AG04449 (cell line): ENCODE measurements around the gene PRCD.

Experiments used
- CTCF ChIA-PET: fragments of 350-600 bp; formaldehyde crosslinking; extraction: SDS; loops from one replicate; lab custom pipeline; 2021; ENCODE audit warnings: antibody characterized with exemption; lab: Yijun Ruan, JAX
- POLR2A ChIA-PET: fragments of 400-600, 350-600 bp; formaldehyde crosslinking; extraction: SDS; loops from one replicate; lab custom pipeline; 2020; ENCODE audit warnings: antibody characterized with exemption, inconsistent platforms; lab: Yijun Ruan, JAX
- DNase-seq: peaks from one replicate; pipeline ENCODE4 v3.0.0-alpha.2; 2010; ENCODE audit warnings: low read depth, low spot score
- H3K4me3 ChIP-seq: 2 replicates; pipeline ENCODE4 v1.5.1; 2011; ENCODE audit warnings: low read depth, mild to moderate bottlenecking, control low read depth, low read length
- CTCF ChIP-seq: IDR thresholded peaks from one replicate; pipeline ENCODE4 v1.5.1; 2011; ENCODE audit warnings: mild to moderate bottlenecking, moderate library complexity, low read length, control low read depth, inconsistent platforms; ENCODE audit not compliant: insufficient read depth; ENCODE audit errors: missing control alignments

The PRCD gene

GRCh38 chr17:76539631-76540271 lies at the start of gene PRCD:
Gene PRCD, plus strand, starts transcription at chr17:76540044. Its CDS starts 98 bp downstream, at chr17:76540142.
- peak within 1 kb of the TSS; percentile 51 for H3K4me3 ChIP-seq
- ChIA-PET POLR2A (interaction anchor here (2.1 kb wide), 1 partner anchor 17 kb away, joined by 5 read pairs; no protein-coding TSS in a partner anchor), CTCF (interaction anchor here (1.0 to 10.2 kb wide), 7 partner anchors 8 to 73 kb away, joined by 3 to 180 read pairs (median 14); no protein-coding TSS in a partner anchor)
- no peak for DNase-seq
- TF ChIP-seq CTCF: no peak

- no peak for TF ChIP-seq CTCF
- ChIA-PET POLR2A (no interaction called here), CTCF (interaction anchor here (1.8 to 34.2 kb wide), 3 partner anchors 10 to 26 kb away, joined by 4 to 1209 read pairs (median 47); partner anchors contain the start of genes AANAT and UBE2O)
- H3K4me3 ChIP-seq: no peak overlapping the region
- DNase-seq: no peak
Observed at GRCh38 chr17:76490112-76490710, 49.6 kb upstream of the PRCD start.

GRCh38 chr17:76491271-76492122 lies 48.3 kb upstream of the PRCD start:
- CTCF ChIA-PET: interaction anchor here (1.8 to 34.2 kb wide), 3 partner anchors 9 to 27 kb away, joined by 4 to 1209 read pairs (median 47); partner anchors contain the start of genes AANAT and UBE2O

GRCh38 chr17:76492123-76492988 lies 47.5 kb upstream of the PRCD start:
- POLR2A ChIA-PET: interaction anchor here (0.7 to 1.0 kb wide), 2 partner anchors 9 to 15 kb away, joined by 3 to 4 read pairs; partner anchors contain the start of gene RHBDF2
- CTCF ChIA-PET: interaction anchor here (0.9 to 34.2 kb wide), 5 partner anchors 8 to 28 kb away, joined by 3 to 1209 read pairs (median 8); partner anchors contain the start of genes AANAT and UBE2O
- no peak for TF ChIP-seq CTCF
- H3K4me3 ChIP-seq: no peak overlapping the region
- no peak for DNase-seq

More at GRCh38 chr17:76491271-76492122, 48.3 kb upstream of the PRCD start:
- no peak for DNase-seq
- no peak overlapping the region for H3K4me3 ChIP-seq
- no peak for TF ChIP-seq CTCF
- POLR2A ChIA-PET: no interaction called here

- H3K4me3 ChIP-seq: peak overlapping the region; percentile 12; the same call in 1 of the 2 replicates
- POLR2A ChIA-PET: interaction anchor here (0.7 to 1.0 kb wide), 2 partner anchors 9 to 16 kb away, joined by 3 to 4 read pairs; partner anchors contain the start of gene RHBDF2
- DNase-seq: no peak
- CTCF ChIA-PET: interaction anchor here (0.9 to 34.2 kb wide), 4 partner anchors 10 to 29 kb away, joined by 3 to 1209 read pairs (median 28); partner anchors contain the start of genes AANAT and UBE2O
- no peak for TF ChIP-seq CTCF
Observed at GRCh38 chr17:76492989-76493501, 46.8 kb upstream of the PRCD start.
